NB4 (cell line): Measurements from ENCODE around the gene DNAH17.

Experiments used
- DNase-seq: peaks from one replicate; pipeline ENCODE4 v3.0.0; 2010; ENCODE audit warnings: low read depth
- H3K4me3 ChIP-seq: one replicate; pipeline ENCODE4 v1.5.1; 2011; ENCODE audit warnings: mild to moderate bottlenecking, low read depth, low read length, moderate library complexity
- MYC ChIP-seq: IDR thresholded peaks from 2 replicates; pipeline ENCODE4 v1.6.1; 2011; ENCODE audit warnings: low read depth, low read length
- POLR2A ChIP-seq: IDR thresholded peaks from 2 replicates; pipeline ENCODE4 v1.6.1; 2011; ENCODE audit warnings: mild to moderate bottlenecking; ENCODE audit not compliant: insufficient read length; ENCODE audit errors: extremely low read depth
- TF ChIP-seq, protein P1 (sequence below): IDR thresholded peaks from 2 replicates; pipeline ENCODE4 v1.6.1; 2011; ENCODE audit warnings: low read depth, low read length
- TF ChIP-seq, protein P2 (sequence below): IDR thresholded peaks from one replicate; pipeline ENCODE4 v1.5.1; 2012; ENCODE audit warnings: low read depth, low read length

Gene DNAH17

GRCh38 chr17:78577296-78577695 is at the start of gene DNAH17:
Gene DNAH17 (minus strand): TSS chr17:78577396. CDS start chr17:78575057, 2,339 bp downstream.
- no peak for TF ChIP-seq POLR2A
- TF ChIP-seq, protein P1, sequence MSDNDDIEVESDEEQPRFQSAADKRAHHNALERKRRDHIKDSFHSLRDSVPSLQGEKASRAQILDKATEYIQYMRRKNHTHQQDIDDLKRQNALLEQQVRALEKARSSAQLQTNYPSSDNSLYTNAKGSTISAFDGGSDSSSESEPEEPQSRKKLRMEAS, result no peak
- no peak for TF ChIP-seq MYC
- TF ChIP-seq, protein P2, sequence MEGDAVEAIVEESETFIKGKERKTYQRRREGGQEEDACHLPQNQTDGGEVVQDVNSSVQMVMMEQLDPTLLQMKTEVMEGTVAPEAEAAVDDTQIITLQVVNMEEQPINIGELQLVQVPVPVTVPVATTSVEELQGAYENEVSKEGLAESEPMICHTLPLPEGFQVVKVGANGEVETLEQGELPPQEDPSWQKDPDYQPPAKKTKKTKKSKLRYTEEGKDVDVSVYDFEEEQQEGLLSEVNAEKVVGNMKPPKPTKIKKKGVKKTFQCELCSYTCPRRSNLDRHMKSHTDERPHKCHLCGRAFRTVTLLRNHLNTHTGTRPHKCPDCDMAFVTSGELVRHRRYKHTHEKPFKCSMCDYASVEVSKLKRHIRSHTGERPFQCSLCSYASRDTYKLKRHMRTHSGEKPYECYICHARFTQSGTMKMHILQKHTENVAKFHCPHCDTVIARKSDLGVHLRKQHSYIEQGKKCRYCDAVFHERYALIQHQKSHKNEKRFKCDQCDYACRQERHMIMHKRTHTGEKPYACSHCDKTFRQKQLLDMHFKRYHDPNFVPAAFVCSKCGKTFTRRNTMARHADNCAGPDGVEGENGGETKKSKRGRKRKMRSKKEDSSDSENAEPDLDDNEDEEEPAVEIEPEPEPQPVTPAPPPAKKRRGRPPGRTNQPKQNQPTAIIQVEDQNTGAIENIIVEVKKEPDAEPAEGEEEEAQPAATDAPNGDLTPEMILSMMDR, result no peak
- no peak within 1 kb of the TSS for H3K4me3 ChIP-seq
- no peak for DNase-seq

GRCh38 chr17:78624324-78625151 is 47.3 kb upstream of the DNAH17 start:
- no peak overlapping the region for H3K4me3 ChIP-seq
- TF ChIP-seq MYC, result no peak
- TF ChIP-seq POLR2A, result no peak
- TF ChIP-seq, protein P1, result no peak
- TF ChIP-seq, protein P2, result no peak
- DNase-seq, result no peak

GRCh38 chr17:78623541-78623940 is 46.3 kb upstream of the DNAH17 start:
- TF ChIP-seq MYC (no peak), POLR2A (no peak)
- TF ChIP-seq, protein P1, result no peak
- TF ChIP-seq, protein P2, result no peak
- no peak for DNase-seq
- H3K4me3 ChIP-seq, result no peak overlapping the region

DNA sequence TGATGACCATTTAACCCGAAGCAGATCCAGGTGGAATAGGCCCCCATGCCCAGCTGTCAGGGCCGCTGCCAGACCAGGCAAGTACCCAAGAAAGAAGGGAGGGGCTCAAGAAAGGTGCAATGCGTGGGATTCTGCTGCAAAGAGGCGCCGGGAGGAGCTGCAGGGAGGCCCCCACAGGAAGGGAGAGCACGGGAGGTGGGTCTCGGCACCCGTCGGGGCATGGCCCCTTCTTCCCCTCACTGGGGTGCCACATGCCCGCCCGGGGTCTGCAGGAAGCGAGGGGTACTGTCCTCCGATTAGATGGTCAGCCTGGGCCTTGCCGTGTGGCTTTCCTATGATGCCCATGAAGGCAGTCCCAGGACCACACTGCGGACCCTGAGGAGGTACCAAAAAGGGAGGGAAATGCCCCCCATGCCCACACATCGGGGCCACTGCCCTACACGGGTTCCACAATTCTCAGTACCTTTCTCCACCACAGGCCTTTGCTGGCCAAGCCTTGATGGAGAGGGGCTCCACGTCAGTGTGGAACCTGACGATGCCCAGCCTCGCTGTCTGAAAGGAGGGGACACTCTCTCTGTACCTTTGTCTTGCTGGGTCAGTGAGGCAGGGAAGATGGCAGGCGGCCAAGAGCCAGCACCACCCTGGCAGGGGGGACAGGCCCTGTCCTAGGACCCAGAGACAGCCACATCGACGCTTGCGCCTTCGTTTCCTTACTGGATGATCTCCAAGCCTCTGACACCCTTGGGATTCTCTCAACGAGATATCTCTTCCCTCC is 45.5 kb upstream of the DNAH17 start:
- no peak for DNase-seq
- TF ChIP-seq, protein P2, result no peak
- H3K4me3 ChIP-seq, result no peak overlapping the region

GRCh38 chr17:78621720-78622490 is 44.7 kb upstream of the DNAH17 start:
- no peak for DNase-seq
- H3K4me3 ChIP-seq, result no peak overlapping the region
- TF ChIP-seq, protein P2, result no peak
- TF ChIP-seq POLR2A (no peak), MYC (no peak)
- TF ChIP-seq, protein P1, result no peak
